Measurements from ENCODE around the gene ASMTL.

Gene ASMTL

DNA sequence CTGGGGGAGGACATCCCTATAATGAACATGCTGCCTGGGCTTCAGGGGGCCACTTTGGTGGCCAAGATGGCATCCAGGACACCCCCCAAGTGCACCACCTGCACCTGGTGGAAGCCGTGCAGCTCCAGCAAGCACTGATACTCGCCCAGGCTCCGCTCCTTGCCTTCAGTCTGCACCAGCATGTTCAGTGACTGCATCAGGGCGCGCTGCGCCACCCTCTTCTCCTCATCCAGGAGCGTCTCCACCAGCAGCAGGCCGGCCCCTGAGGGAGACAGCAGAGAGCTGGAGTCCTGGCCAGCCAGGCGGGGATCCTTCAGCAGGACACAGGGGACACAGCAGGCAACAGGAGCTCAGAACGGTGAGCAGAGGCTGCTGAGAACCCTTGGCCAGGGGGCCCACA, 49.5 kb downstream of the ASMTL start:
- TF ChIP-seq CTCF (IDR thresholded peaks at IDR 0.05; ENCODE audit: low read depth, low read length), result no peak
- no peak for DNase-seq (ENCODE audit: extremely low read depth, low read depth)

DNA sequence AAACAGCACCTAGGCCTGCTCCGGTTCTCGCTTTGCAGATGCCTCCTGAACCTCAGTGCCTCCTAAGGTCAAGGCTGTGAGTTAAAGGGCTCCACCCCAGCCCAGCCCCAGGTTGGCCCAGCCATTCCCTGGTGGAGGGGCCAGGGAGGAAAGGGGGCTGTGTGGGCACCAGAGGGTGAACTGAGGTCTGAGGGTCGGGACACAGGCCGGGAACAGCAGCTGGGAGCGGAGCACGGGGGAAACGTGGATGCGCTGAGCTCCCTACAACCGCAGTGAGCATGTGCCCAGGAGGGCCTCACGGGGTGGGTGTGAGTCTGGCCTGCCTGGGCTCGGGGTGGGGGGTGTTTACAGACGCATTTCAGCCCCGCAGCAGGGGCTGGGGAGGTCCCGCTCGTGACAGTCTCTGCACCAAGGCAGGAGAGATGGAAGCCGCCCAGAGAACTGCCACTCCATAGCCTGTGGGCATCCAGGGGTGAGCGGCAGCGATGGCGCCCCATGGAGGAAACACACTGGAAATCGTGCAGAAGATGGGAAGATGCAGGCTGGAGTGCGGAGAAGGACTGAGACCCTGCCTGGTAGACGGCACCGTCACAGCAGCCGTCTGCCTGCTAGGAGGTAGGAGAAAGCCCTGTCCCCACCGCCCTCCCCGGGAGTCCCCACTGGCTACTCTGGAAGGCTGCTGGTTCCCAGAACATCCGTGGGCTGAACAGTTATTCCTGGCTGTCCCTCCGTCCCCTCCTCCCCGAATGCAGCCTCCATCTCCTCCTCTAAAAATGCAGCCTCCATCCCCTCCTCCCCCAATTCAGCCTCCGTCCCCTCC, 50.9 kb downstream of the ASMTL start:
- no peak for DNase-seq (ENCODE audit: extremely low read depth, low read depth)
- TF ChIP-seq CTCF (IDR thresholded peaks at IDR 0.05; ENCODE audit: low read depth, low read length), result no peak

DNA sequence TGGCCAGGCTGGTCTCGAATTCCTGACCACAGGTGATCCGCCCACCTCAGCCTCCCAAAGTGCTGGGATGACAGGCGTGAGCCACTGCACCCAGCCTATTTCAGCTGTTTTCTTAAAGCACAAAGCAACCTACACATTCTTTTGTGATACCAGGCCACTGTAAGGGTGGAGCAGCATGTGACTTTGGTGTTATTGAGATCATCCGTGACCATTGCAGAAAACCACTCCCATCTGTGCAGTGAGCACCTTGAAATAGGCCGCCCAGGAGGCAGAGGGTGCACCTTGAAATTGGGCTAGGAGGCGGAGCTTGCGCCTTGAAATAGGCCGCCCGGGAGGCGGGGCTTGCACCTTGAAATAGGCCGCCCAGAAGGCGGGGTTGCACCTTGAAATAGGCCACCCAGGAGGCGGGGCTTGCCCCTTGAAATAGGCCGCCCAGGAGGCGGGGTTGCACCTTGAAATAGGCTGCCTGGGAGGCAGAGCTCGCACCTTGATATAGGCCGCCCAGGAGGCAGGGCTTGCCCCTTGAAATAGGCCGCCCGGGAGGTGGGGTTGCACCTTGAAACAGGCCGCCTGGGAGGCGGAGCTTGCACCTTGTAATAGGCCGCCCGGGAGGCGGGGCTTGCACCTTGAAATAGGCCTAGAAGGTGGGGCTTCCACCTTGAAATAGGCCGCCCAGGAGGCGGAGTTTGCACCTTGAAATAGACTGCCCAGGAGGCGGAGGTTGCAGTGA, 51.8 kb downstream of the ASMTL start:
- DNase-seq (ENCODE audit: extremely low read depth, low read depth), result no peak
- TF ChIP-seq CTCF (IDR thresholded peaks at IDR 0.05; ENCODE audit: low read depth, low read length), result no peak

DNA sequence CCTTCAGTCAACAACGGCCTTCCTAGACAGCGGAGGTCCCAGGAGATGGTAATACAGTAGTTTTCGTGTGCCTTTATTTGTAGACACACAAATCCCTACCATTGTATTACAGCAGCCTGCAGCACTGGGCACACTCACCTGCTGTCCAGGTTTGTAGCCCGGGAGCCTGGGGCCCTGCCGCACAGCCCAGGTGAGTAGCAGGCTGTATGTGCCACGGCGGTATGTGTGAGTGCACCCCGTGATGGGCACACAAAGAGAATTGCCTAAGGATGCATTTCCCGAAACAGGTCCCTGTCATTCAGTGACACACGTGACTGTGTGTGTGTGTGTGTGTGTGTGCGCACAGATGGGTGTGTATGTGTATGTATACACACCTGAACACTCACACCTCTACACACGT, 52.7 kb downstream of the ASMTL start:
- DNase-seq (ENCODE audit: extremely low read depth, low read depth), result no peak
- TF ChIP-seq CTCF (IDR thresholded peaks at IDR 0.05; ENCODE audit: low read depth, low read length), result no peak

DNA sequence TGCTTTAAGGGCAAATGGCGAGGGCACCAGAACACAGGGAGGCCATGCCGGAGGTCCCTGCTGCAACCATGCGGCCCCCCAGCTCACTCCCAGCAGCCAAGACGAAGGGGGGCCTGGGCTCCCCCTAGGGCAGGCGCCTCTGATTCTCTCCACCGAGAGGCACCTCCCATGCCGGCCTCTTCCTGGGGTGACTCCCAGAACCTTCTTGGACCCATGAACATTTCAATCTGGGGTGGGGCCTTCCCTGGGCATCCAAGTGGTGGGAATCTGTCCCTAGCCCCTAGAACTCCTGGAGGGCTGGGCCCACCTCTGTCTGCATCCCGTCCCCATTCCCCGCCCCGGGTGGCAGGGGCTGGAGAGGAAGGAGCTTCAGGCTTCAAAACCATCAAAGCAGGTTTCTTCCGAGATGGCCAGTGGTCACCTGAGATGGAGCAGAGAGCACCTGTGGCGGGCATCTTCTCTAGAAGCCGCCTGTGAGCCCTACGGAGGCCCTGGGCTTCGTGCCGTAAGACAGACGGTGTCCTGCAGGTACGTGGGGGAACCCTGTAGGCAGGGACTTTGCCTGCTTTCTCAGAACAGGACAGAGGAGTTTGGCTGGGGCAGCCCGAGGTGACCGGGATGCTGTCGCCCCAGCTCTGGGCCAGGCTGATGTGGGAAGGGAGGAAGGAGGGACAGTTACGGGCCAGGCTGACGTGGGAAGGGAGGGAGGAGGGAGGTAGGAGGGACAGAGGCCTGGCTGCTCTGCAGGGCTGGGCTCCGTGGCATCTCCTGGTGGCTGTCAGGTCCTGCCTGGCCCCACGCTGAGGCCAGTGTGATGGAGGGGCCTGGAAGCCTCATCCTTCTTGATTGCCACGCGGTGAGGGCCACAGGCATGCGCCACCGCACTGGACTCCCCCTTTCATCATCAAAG, 54.0 kb downstream of the ASMTL start:
- no peak for TF ChIP-seq CTCF (IDR thresholded peaks at IDR 0.05; ENCODE audit: low read depth, low read length)
- no peak for DNase-seq (ENCODE audit: extremely low read depth, low read depth)

GRCh38 chrX:1397441-1398270, 55.1 kb downstream of the ASMTL start:
- DNase-seq (ENCODE audit: extremely low read depth, low read depth), result no peak
- TF ChIP-seq CTCF (IDR thresholded peaks at IDR 0.05; ENCODE audit: low read depth, low read length), result no peak

Measured in AG09319 (cell line).